Fibroblast of lung (primary cell): ENCODE data around the gene CTAG2. TPM values are rescaled to one million over a fixed set of nuclear protein-coding genes. Genes with fewer than 3 reads are reported as not detected.

Source experiments
- DNase-seq, 2 donors: peaks; one replicate each; pipeline versions ENCODE4 v3.0.0 to v3.0.0-alpha.2; 2010; ENCODE audit warnings: low read depth in 2 of 2
- H2AFZ ChIP-seq: 2 replicates; pipeline ENCODE4 v1.5.1; 2012; ENCODE audit warnings: low read length, control low read depth, inconsistent platforms
- H3K27ac ChIP-seq: 2 replicates; pipeline ENCODE4 v1.5.1; 2011; ENCODE audit warnings: low read length, control low read depth; ENCODE audit not compliant: insufficient read depth
- H3K27me3 ChIP-seq: 2 replicates; pipeline ENCODE4 v1.5.1; 2011; ENCODE audit warnings: mild to moderate bottlenecking, low read length; ENCODE audit not compliant: control insufficient read depth, insufficient read depth
- H3K36me3 ChIP-seq: 2 replicates; pipeline ENCODE4 v1.5.1; 2011; ENCODE audit warnings: low read length; ENCODE audit not compliant: control insufficient read depth, insufficient read depth
- H3K4me1 ChIP-seq: 2 replicates; pipeline ENCODE4 v1.5.1; 2011; ENCODE audit warnings: low read length; ENCODE audit not compliant: control insufficient read depth, insufficient read depth; ENCODE audit errors: extremely low read depth
- H3K4me2 ChIP-seq: 2 replicates; pipeline ENCODE4 v1.5.1; 2011; ENCODE audit warnings: low read length, control low read depth; ENCODE audit not compliant: insufficient read depth; ENCODE audit errors: extremely low read depth
- H3K4me3 ChIP-seq, 4 experiments: fragments of 200-600 bp in 1 of 4; sonication (generic) in 1 of 4; replicated peaks in 1 of 4; 2 replicates each; pipeline ENCODE4 v1.5.1; 2011 to 2016; ENCODE audit warnings: low read length in 4 of 4, low read depth in 3 of 4, mild to moderate bottlenecking in 3 of 4, control low read depth in 2 of 4, inconsistent platforms in 1 of 4, mixed read lengths in 1 of 4; ENCODE audit not compliant: insufficient read depth in 1 of 4; ENCODE audit errors: control extremely low read depth in 1 of 4
- H3K79me2 ChIP-seq: 2 replicates; pipeline ENCODE4 v1.5.1; 2012; ENCODE audit warnings: mild to moderate bottlenecking, low read length, inconsistent platforms; ENCODE audit not compliant: control insufficient read depth, insufficient read depth
- H3K9ac ChIP-seq: 2 replicates; pipeline ENCODE4 v1.5.1; 2011; ENCODE audit warnings: mild to moderate bottlenecking, low read length, control low read depth; ENCODE audit not compliant: insufficient read depth
- H3K9me3 ChIP-seq: 2 replicates; pipeline ENCODE4 v1.5.1; 2012; ENCODE audit warnings: low read depth, low read length; ENCODE audit not compliant: control insufficient read depth, insufficient read depth
- H4K20me1 ChIP-seq: 2 replicates; pipeline ENCODE4 v1.5.1; 2011; ENCODE audit warnings: low read length; ENCODE audit not compliant: control insufficient read depth, insufficient read depth; ENCODE audit errors: extremely low read depth
- EZH2 ChIP-seq: IDR thresholded peaks from 2 replicates; pipeline ENCODE4 v1.5.1; 2012; ENCODE audit warnings: low read length, control low read depth, mild to moderate bottlenecking; ENCODE audit errors: missing control alignments
- polyA plus RNA-seq, 2 donors: library from polyadenylated mRNA; depleted of rRNA in 1 of 2; stranded (reverse) in 1 of 2; unstranded in 1 of 2; fragments of >200 nt; gene quantifications; 2 replicates each; pipeline ENCODE4 v1.2.1, GENCODE V29; 2011 to 2012; ENCODE audit warnings: missing spikeins in 1 of 2
- total RNA-seq: library from RNA; depleted of rRNA; stranded (reverse); fragments of >200 nt; gene quantifications from 2 replicates; pipeline ENCODE4 v1.2.1, GENCODE V29; 2014
- TF ChIP-seq, protein P1 (sequence below), 2 donors: IDR thresholded peaks in 1 of 2; conservative IDR thresholded peaks in 1 of 2; 1 replicate in 1 of 2; 2 replicates in 1 of 2; pipeline ENCODE4 v1.5.1; 2011 to 2012; ENCODE audit warnings: low read length in 2 of 2, control low read depth in 1 of 2, inconsistent platforms in 1 of 2, low read depth in 1 of 2, mild to moderate bottlenecking in 1 of 2

CTAG2 gene
- total and polyA plus RNA-seq, 2 donors (not counting 1 experiment from before 2014, with no cell fraction given), result not detected

DNA sequence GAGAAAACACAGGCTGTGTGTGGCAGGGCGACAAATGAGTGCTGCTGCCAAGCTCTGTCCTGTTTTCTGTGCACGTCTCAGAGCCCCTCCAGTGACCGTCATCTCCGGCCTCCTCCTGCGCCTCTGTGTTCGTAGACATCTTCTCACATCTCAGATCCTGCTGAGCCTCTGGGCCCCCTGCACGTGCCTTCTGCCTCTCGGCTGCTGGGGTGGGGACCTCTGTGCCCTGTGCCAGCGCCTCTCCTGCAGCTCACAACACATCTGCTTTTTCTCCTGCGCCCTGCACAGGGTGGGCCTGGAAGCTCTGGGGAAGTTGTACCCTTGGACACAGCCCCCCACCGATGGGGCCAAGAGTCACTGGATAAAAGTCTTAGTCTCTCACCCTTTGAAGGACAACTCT lies 2.4 kb upstream of the CTAG2 start:
- Histone ChIP-seq H3K4me3 (no peak overlapping the region), H3K36me3 (no peaks in the 10 kb centered on the region), H3K4me1 (no peaks in the 10 kb centered on the region), H3K4me2 (no peak overlapping the region), H3K79me2 (no peaks in the 10 kb centered on the region), H3K27me3 (no peaks in the 10 kb centered on the region), H3K9me3 (no peaks in the 10 kb centered on the region), H3K27ac (no peak overlapping the region), H2AFZ (no peak overlapping the region), H4K20me1 (no peaks in the 10 kb centered on the region), H3K9ac (no peak overlapping the region)
- TF ChIP-seq, protein P1, sequence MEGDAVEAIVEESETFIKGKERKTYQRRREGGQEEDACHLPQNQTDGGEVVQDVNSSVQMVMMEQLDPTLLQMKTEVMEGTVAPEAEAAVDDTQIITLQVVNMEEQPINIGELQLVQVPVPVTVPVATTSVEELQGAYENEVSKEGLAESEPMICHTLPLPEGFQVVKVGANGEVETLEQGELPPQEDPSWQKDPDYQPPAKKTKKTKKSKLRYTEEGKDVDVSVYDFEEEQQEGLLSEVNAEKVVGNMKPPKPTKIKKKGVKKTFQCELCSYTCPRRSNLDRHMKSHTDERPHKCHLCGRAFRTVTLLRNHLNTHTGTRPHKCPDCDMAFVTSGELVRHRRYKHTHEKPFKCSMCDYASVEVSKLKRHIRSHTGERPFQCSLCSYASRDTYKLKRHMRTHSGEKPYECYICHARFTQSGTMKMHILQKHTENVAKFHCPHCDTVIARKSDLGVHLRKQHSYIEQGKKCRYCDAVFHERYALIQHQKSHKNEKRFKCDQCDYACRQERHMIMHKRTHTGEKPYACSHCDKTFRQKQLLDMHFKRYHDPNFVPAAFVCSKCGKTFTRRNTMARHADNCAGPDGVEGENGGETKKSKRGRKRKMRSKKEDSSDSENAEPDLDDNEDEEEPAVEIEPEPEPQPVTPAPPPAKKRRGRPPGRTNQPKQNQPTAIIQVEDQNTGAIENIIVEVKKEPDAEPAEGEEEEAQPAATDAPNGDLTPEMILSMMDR (conservative IDR thresholded peaks at IDR 0.05 in 1 of 2, IDR thresholded peaks at IDR 0.05 in 1 of 2; ENCODE audit: low read depth in 1 of 2, low read length in 2 of 2), result no peak
- TF ChIP-seq EZH2, result no peak
- no peak for DNase-seq

DNA sequence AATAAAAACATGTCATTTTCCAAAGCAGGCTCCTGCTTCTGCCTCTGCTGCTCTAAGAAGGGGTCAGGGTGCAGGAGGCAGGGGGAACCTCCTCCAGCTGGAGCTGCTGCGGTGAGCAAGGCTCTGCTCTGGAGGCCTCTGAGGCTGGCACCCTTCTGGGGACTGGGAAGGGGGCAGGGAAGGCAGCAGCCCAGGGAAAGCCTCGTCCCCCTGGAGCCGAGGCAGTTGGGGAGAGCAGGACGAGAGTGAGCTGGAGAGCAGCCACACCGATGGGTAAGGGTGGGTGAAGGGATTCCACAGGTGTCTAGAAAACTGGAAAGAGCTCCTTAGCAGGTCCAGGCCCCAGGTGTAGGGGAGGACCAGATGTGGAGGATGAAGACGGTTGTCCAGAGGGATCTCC lies 2.0 kb upstream of the CTAG2 start:
- no peaks in the 10 kb centered on the region for H3K36me3 ChIP-seq
- no peaks in the 10 kb centered on the region for H3K27me3 ChIP-seq
- no peak overlapping the region for H2AFZ ChIP-seq
- no peak overlapping the region for H3K4me2 ChIP-seq
- H3K4me3 ChIP-seq, result no peak overlapping the region
- H3K27ac ChIP-seq, result no peak overlapping the region
- no peaks in the 10 kb centered on the region for H3K79me2 ChIP-seq
- no peak for DNase-seq
- no peaks in the 10 kb centered on the region for H3K9me3 ChIP-seq
- no peak overlapping the region for H3K9ac ChIP-seq
- no peaks in the 10 kb centered on the region for H4K20me1 ChIP-seq
- no peaks in the 10 kb centered on the region for H3K4me1 ChIP-seq
- no peak for TF ChIP-seq EZH2
- TF ChIP-seq, protein P1 (conservative IDR thresholded peaks at IDR 0.05 in 1 of 2, IDR thresholded peaks at IDR 0.05 in 1 of 2; ENCODE audit: low read depth in 1 of 2, low read length in 2 of 2), result no peak

DNA sequence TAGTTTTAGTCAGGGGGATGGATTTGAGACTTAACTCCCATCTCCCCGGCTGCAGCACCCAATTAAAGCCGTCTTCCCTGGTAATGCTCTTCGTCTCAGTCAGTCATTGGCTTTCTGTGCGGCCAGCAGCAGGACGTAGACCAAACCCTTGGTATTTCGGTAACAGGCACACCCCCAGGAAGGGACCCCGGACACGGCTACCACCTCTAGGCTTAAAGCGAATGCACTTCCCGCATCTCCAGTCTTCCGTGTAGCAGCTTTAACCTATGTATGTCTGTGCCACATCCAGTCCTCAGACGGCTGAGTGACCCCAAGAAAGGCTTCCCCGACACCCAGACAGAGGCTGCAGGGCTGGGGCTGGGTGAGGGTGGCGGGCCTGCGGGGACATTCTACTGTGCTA lies 1.5 kb upstream of the CTAG2 start:
- Histone ChIP-seq H2AFZ (no peak overlapping the region), H3K27ac (no peak overlapping the region), H3K4me1 (no peaks in the 10 kb centered on the region), H3K79me2 (no peaks in the 10 kb centered on the region), H4K20me1 (no peaks in the 10 kb centered on the region), H3K27me3 (no peaks in the 10 kb centered on the region), H3K36me3 (no peaks in the 10 kb centered on the region), H3K4me3 (no peak overlapping the region), H3K9ac (no peak overlapping the region), H3K9me3 (no peaks in the 10 kb centered on the region), H3K4me2 (no peak overlapping the region)
- TF ChIP-seq EZH2, result no peak
- TF ChIP-seq, protein P1 (conservative IDR thresholded peaks at IDR 0.05 in 1 of 2, IDR thresholded peaks at IDR 0.05 in 1 of 2; ENCODE audit: low read depth in 1 of 2, low read length in 2 of 2), result no peak
- DNase-seq, result no peak
